Endothelial cell (in vitro differentiated cells): ENCODE data around the gene GPR141. TPM values are rescaled to one million over a fixed set of nuclear protein-coding genes. Genes with fewer than 3 reads are reported as not detected.

Source experiments
- DNase-seq: peaks from one replicate; pipeline ENCODE4 v3.0.0; 2021; ENCODE audit warnings: low spot score
- H3K27ac Mint-ChIP-seq: one replicate; pipeline ENCODE4 v1.8.0; 2021; ENCODE audit warnings: mixed read lengths, inconsistent platforms; ENCODE audit not compliant: unreplicated experiment
- H3K27me3 Mint-ChIP-seq: one replicate; pipeline ENCODE4 v1.8.0; 2021; ENCODE audit warnings: mild to moderate bottlenecking, moderate library complexity, mixed read lengths, inconsistent platforms; ENCODE audit not compliant: unreplicated experiment
- H3K36me3 Mint-ChIP-seq: one replicate; pipeline ENCODE4 v1.8.0; 2021; ENCODE audit warnings: mild to moderate bottlenecking, low read depth, mixed read lengths, inconsistent platforms; ENCODE audit not compliant: unreplicated experiment
- H3K4me1 Mint-ChIP-seq: one replicate; pipeline ENCODE4 v1.8.0; 2021; ENCODE audit warnings: mild to moderate bottlenecking, mixed read lengths, inconsistent platforms; ENCODE audit not compliant: unreplicated experiment
- H3K4me3 Mint-ChIP-seq: one replicate; pipeline ENCODE4 v1.8.0; 2021; ENCODE audit warnings: mild to moderate bottlenecking, mixed read lengths, inconsistent platforms; ENCODE audit not compliant: unreplicated experiment
- H3K9me3 Mint-ChIP-seq: one replicate; pipeline ENCODE4 v1.8.0; 2021; ENCODE audit warnings: mixed read lengths, inconsistent platforms; ENCODE audit not compliant: unreplicated experiment
- CTCF ChIP-seq: fragments of 200-600 bp; sonication (generic); IDR thresholded peaks from one replicate; pipeline ENCODE4 v1.5.0; 2021; ENCODE audit warnings: antibody characterized with exemption; ENCODE audit not compliant: unreplicated experiment
- total RNA-seq: library from RNA; stranded (reverse); fragmentation: NEBNext Ultra II Directional; extraction: Animal tissue kit (Norgen Biotek cat#: 25700); gene quantifications from one replicate; pipeline ENCODE4 v1.2.1, GENCODE V29; 2021; ENCODE audit not compliant: unreplicated experiment

The GPR141 gene
- total RNA-seq, 1 donor from 2014 or later = not detected

- H3K27me3 Mint-ChIP-seq = no peaks in the 10 kb centered on the region
- no peak for TF ChIP-seq CTCF
- peaks cover 24% of the 10 kb centered on the region for H3K4me1 Mint-ChIP-seq
- no peak overlapping the region for H3K4me3 Mint-ChIP-seq
- H3K36me3 Mint-ChIP-seq = no peaks in the 10 kb centered on the region
- DNase-seq = no peak
- H3K27ac Mint-ChIP-seq = no peak overlapping the region
- no peaks in the 10 kb centered on the region for H3K9me3 Mint-ChIP-seq
These were observed 19.9 kb upstream of the GPR141 start for GRCh38 chr7:37663693-37664092.

GRCh38 chr7:37665352-37666022, 18.1 kb upstream of the GPR141 start:
- Mint-ChIP-seq H3K27ac (no peak overlapping the region), H3K27me3 (no peaks in the 10 kb centered on the region), H3K9me3 (no peaks in the 10 kb centered on the region), H3K36me3 (no peaks in the 10 kb centered on the region), H3K4me1 (peaks cover 24% of the 10 kb centered on the region), H3K4me3 (no peak overlapping the region)
- no peak for DNase-seq
- no peak for TF ChIP-seq CTCF

GRCh38 chr7:37666026-37666799, 17.4 kb upstream of the GPR141 start:
- H3K27ac Mint-ChIP-seq = no peak overlapping the region

DNA sequence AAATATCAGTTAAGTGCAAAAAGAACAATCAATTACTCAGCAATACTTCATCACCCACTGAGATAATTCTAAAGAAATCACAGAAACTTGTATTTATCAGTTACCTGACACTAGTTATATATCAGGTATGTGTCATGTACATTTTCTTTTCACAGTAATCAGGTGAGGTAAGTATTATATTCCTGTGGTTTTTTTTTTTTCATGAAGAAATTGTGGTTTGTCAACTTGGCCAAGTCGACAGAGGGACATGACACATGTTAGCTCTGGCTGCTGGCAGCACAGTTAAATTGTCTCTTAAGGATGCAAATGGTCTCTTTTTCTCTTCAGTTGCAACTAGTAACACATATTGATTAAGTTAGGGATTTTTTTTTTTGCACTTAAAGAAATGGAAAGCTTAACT, 13.7 kb upstream of the GPR141 start:
- H3K4me3 Mint-ChIP-seq = no peak overlapping the region
- DNase-seq = no peak
- no peak overlapping the region for H3K27ac Mint-ChIP-seq
- H3K4me1 Mint-ChIP-seq = peaks cover 10% of the 10 kb centered on the region
- H3K36me3 Mint-ChIP-seq = no peaks in the 10 kb centered on the region
- TF ChIP-seq CTCF = no peak
- H3K9me3 Mint-ChIP-seq = no peaks in the 10 kb centered on the region
- no peaks in the 10 kb centered on the region for H3K27me3 Mint-ChIP-seq

More at GRCh38 chr7:37666026-37666799, 17.4 kb upstream of the GPR141 start:
- H3K4me1 Mint-ChIP-seq = peaks cover 24% of the 10 kb centered on the region
- no peaks in the 10 kb centered on the region for H3K9me3 Mint-ChIP-seq
- no peaks in the 10 kb centered on the region for H3K27me3 Mint-ChIP-seq
- no peak for DNase-seq
- no peak for TF ChIP-seq CTCF
- no peaks in the 10 kb centered on the region for H3K36me3 Mint-ChIP-seq
- no peak overlapping the region for H3K4me3 Mint-ChIP-seq

DNA sequence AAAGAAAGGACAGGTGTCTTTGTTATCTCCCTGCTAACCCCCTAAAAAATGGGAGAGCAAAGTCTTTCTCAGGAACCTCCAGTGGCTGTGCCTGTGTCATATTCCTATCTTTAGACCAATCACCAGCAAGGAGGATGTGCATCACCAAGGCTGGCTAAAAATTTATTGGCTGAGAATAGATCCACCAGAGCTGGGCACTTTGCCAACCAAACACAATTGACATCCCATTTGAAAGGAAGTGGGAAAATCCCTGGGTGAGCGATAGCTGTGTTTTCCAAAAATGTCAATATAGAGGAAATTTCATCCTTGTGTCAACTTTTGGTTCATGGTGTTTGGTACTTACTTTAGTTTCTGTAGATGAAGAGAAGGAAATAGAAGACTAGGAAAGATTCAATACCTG, 13.1 kb upstream of the GPR141 start:
- H3K27me3 Mint-ChIP-seq = no peaks in the 10 kb centered on the region
- H3K4me1 Mint-ChIP-seq = peaks cover 5% of the 10 kb centered on the region
- no peak for TF ChIP-seq CTCF
- no peak for DNase-seq
- no peak overlapping the region for H3K4me3 Mint-ChIP-seq
- no peaks in the 10 kb centered on the region for H3K9me3 Mint-ChIP-seq
- no peaks in the 10 kb centered on the region for H3K36me3 Mint-ChIP-seq
- H3K27ac Mint-ChIP-seq = no peak overlapping the region
